IPS-NIHi11 (cell line): ENCODE results near the gene EIF3J.
"Not testable (repeated sequence)": the region's sequence is repeated elsewhere in the genome, so short reads cannot be mapped to it uniquely, and the experiment has no call there.

ENCODE experiments used
- DNase-seq: peaks from one replicate; pipeline ENCODE4 v3.0.0; 2012; ENCODE audit warnings: mixed read lengths, low spot score

Gene EIF3J

GRCh38 chr15:44536962-44537734 lies at the start of gene EIF3J:
Gene EIF3J, plus strand, starts transcription at chr15:44537147. Its CDS starts 48 bp downstream, at chr15:44537195.
- DNase-seq = peak; percentile 96

GRCh38 chr15:44489464-44489863 lies 47.5 kb upstream of the EIF3J start:
- no peak for DNase-seq

GRCh38 chr15:44490622-44491021 lies 46.3 kb upstream of the EIF3J start:
- no peak for DNase-seq

GRCh38 chr15:44492040-44492439 lies 44.9 kb upstream of the EIF3J start:
- DNase-seq = no peak

GRCh38 chr15:44492672-44493071 lies 44.3 kb upstream of the EIF3J start:
- no peak for DNase-seq

GRCh38 chr15:44495562-44495961 lies 41.4 kb upstream of the EIF3J start:
- no peak for DNase-seq

- DNase-seq = no peak
Measured at GRCh38 chr15:44500555-44500954, 36.4 kb upstream of the EIF3J start.

- DNase-seq = peak; percentile 23
Measured at GRCh38 chr15:44501768-44502366, 35.1 kb upstream of the EIF3J start.

- DNase-seq = no peak
Measured at GRCh38 chr15:44516436-44516835, 20.5 kb upstream of the EIF3J start.

- no peak for DNase-seq
Measured at GRCh38 chr15:44519537-44519936, 17.4 kb upstream of the EIF3J start.

- DNase-seq = no peak
Measured at GRCh38 chr15:44525018-44525417, 11.9 kb upstream of the EIF3J start.

- no peak for DNase-seq
Measured at GRCh38 chr15:44527241-44527640, 9.7 kb upstream of the EIF3J start.

- DNase-seq = no peak
Measured at GRCh38 chr15:44529864-44530604, 6.9 kb upstream of the EIF3J start.

- no peak for DNase-seq
Measured at GRCh38 chr15:44530653-44531052, 6.3 kb upstream of the EIF3J start.

- not testable (repeated sequence) for DNase-seq
Measured at GRCh38 chr15:44532275-44532674, 4.7 kb upstream of the EIF3J start.

GRCh38 chr15:44532689-44533088 lies 4.3 kb upstream of the EIF3J start:
- no peak for DNase-seq

- DNase-seq = no peak
Measured at GRCh38 chr15:44535092-44535491, 1.9 kb upstream of the EIF3J start.

GRCh38 chr15:44535523-44536301 lies 1.2 kb upstream of the EIF3J start:
- DNase-seq = peak; percentile 10

GRCh38 chr15:44536302-44536961 lies 515 bp upstream of the EIF3J start:
- peak; percentile 85 for DNase-seq

- peak; percentile 35 for DNase-seq
Measured at GRCh38 chr15:44537735-44538240, 841 bp downstream of the EIF3J start.

GRCh38 chr15:44541282-44541958 lies 4.5 kb downstream of the EIF3J start:
- no peak for DNase-seq
